Subcutaneous adipose tissue (tissue), 4 donors: ENCODE data around the gene OSBPL3. TPM values are rescaled to one million over a fixed set of nuclear protein-coding genes. Genes with fewer than 3 reads are reported as not detected.

Source experiments
- CTCF ChIP-seq: fragments of 450-650 bp; IDR thresholded peaks from one replicate; pipeline ENCODE4 v1.5.1; 2016; ENCODE audit warnings: low read depth, mild to moderate bottlenecking, control low read depth, antibody characterized with exemption, moderate library complexity
- total RNA-seq, 4 donors: library from RNA; depleted of rRNA; stranded (reverse); fragments of >200 nt; gene quantifications; one replicate each; pipeline ENCODE4 v1.1.0, GENCODE V29; 2016

Gene OSBPL3
- total RNA-seq, 4 donors from 2014 or later: 4.9 to 33.1 (median 9.4) TPM

DNA sequence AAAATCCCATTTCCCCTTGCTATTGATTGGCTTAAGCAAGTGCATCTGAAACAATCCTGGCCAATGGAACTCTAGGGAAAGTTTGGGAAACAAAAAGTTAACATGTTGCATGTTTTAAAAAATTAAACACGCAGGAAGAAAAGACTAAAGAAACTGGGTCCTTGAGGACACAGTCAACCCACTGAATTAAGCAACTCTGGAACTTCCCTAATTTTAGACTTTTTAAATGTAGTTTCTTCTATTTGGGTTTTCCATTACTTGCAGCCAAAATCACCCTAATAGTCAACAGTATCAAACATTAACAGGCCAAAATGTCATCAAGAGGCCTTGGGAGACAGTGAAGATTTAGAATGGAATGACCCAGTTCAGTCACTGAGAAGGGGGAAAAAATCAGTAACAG is 40.6 kb downstream of the OSBPL3 start:
- no peak for TF ChIP-seq CTCF

GRCh38 chr7:24936121-24936824 is 43.7 kb downstream of the OSBPL3 start:
- no peak for TF ChIP-seq CTCF

- no peak for TF ChIP-seq CTCF
Measured at GRCh38 chr7:24933298-24933697, 46.7 kb downstream of the OSBPL3 start.

GRCh38 chr7:24932815-24933214 is 47.2 kb downstream of the OSBPL3 start:
- TF ChIP-seq CTCF: no peak

DNA sequence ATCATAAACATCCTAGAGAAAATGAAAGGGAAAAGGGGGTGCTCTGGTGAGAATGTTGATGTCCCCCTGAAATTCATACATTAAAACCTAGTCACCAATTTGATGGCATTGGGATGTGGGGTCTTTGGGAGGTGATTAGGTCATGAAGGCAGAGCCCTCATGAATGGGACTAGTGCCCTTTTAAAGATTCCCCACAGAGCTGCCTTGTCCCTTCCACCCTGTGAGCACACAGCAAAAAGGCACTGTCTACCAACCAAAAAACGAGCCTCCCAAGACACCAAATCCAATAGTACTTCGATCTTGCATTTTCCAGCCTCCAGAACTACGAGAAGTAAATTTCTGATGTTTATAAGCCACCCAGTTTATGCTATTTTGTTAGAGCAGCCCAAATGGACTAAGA is 47.6 kb downstream of the OSBPL3 start:
- no peak for TF ChIP-seq CTCF

DNA sequence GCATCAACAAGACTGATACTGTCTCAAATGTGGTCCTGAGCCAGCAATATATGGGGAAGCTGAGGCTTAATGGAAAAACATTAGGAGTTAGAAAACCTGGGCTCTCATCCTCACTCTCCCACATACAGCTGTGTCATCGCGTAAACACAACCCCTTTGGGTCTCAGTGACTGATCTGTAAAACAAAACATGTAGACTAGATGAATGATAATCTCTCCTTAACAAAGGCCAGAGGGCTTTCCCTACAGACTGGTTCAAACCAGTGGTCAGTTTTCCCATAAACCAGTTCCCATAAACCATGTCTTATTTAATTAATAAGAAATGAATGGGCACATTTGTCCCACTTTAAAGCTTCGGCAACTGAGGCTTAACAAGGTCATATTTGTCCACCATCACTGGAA is 48.1 kb downstream of the OSBPL3 start:
- TF ChIP-seq CTCF: no peak

- TF ChIP-seq CTCF: no peak
Measured at GRCh38 chr7:24930856-24931255, 49.1 kb downstream of the OSBPL3 start.
